Caco-2 (cell line): ENCODE data around the gene COA6. TPM values are rescaled to one million over a fixed set of nuclear protein-coding genes. Genes with fewer than 3 reads are reported as not detected.

Source experiments
- Bru-seq: library from RNA; stranded (reverse); fragments of 400-500 nt; gene quantifications from one replicate; lab custom pipeline; 2021; lab: Mats Ljungman, UMichigan
- BruChase-seq, 2 experiments: library from RNA; stranded (reverse); fragments of 400-500 nt; gene quantifications; one replicate each; lab custom pipeline; 2021; lab: Mats Ljungman, UMichigan
- BruUV-seq: library from RNA; stranded (reverse); fragments of 400-500 nt; replicated peaks from 2 replicates; lab custom pipeline; 2021; lab: Mats Ljungman, UMichigan
- CTCF ChIA-PET: fragments of 300-600 bp; sonication (Branson Sonifier 250); formaldehyde crosslinking; loops from one replicate; lab custom pipeline; 2022; ENCODE audit warnings: antibody characterized with exemption; lab: Charles Lee
- POLR2A ChIA-PET: fragments of 300-600 bp; sonication (Branson Sonifier 250); formaldehyde crosslinking; loops from one replicate; lab custom pipeline; 2022; ENCODE audit warnings: antibody characterized with exemption; lab: Charles Lee
- DNase-seq, 2 experiments: peaks; one replicate each; pipeline versions ENCODE4 v3.0.0 to v3.0.0-alpha.2; 2020 to 2022
- H3K27me3 ChIP-seq: replicated peaks from 2 replicates; pipeline ENCODE4 v1.6.0; 2011; ENCODE audit warnings: low read length; ENCODE audit not compliant: control insufficient read depth, insufficient read depth
- H3K36me3 ChIP-seq: 2 replicates; pipeline ENCODE4 v1.5.1; 2011; ENCODE audit warnings: low read length; ENCODE audit not compliant: control insufficient read depth, insufficient read depth
- H3K4me1 ChIP-seq: fragments of 250-450 bp; sonication (Bioruptor Pico); 2 replicates; pipeline ENCODE4 v1.5.1; 2020; ENCODE audit warnings: mild to moderate bottlenecking
- H3K4me3 ChIP-seq: 2 replicates; pipeline ENCODE4 v1.5.1; 2011; ENCODE audit warnings: low read depth, mild to moderate bottlenecking, control low read depth, low read length
- H3K9me3 ChIP-seq: fragments of 250-450 bp; sonication (Bioruptor Pico); 2 replicates; pipeline ENCODE4 v1.5.1; 2020; ENCODE audit warnings: mild to moderate bottlenecking, moderate library complexity
- H3K27ac Mint-ChIP-seq: one replicate; pipeline ENCODE4 v1.8.0; 2022; ENCODE audit warnings: mixed read lengths; ENCODE audit not compliant: unreplicated experiment
- H3K27me3 Mint-ChIP-seq: one replicate; pipeline ENCODE4 v1.8.0; 2022; ENCODE audit warnings: mixed read lengths; ENCODE audit not compliant: insufficient read depth, unreplicated experiment
- H3K36me3 Mint-ChIP-seq: one replicate; pipeline ENCODE4 v1.8.0; 2022; ENCODE audit warnings: mild to moderate bottlenecking, mixed read lengths; ENCODE audit not compliant: insufficient read depth, unreplicated experiment
- H3K4me1 Mint-ChIP-seq: one replicate; pipeline ENCODE4 v1.8.0; 2022; ENCODE audit warnings: low read depth, mixed read lengths; ENCODE audit not compliant: unreplicated experiment
- H3K4me3 Mint-ChIP-seq: one replicate; pipeline ENCODE4 v1.8.0; 2022; ENCODE audit warnings: mild to moderate bottlenecking, moderate library complexity, mixed read lengths; ENCODE audit not compliant: unreplicated experiment
- H3K9me3 Mint-ChIP-seq: one replicate; pipeline ENCODE4 v1.8.0; 2022; ENCODE audit warnings: mixed read lengths; ENCODE audit not compliant: unreplicated experiment
- intact Hi-C: fragments of 100-400 bp; cut with micrococcal nuclease; formaldehyde crosslinking; loops from one replicate; pipeline ENCODE4 v1.10.0; 2022; ENCODE audit not compliant: unreplicated experiment
- long read RNA-seq: library from polyadenylated mRNA; stranded (forward); transcript quantifications from one replicate; pipeline ENCODE4 v2.0.0, GENCODE V29; 2022
- total RNA-seq: library from RNA; stranded (reverse); gene quantifications from 2 replicates; pipeline ENCODE4 v1.2.3, GENCODE V29; 2022
- TF ChIP-seq, protein P1 (sequence below), 2 experiments: fragments of 200-600 bp in 1 of 2; IDR thresholded peaks; 1 replicate in 1 of 2; 2 replicates in 1 of 2; pipeline versions ENCODE4 v1.5.1 to v1.8.0; 2011 to 2022; ENCODE audit warnings: antibody characterized with exemption in 1 of 2, control low read depth in 1 of 2, inconsistent platforms in 1 of 2, low read depth in 1 of 2, low read length in 1 of 2, mild to moderate bottlenecking in 1 of 2, moderate library complexity in 1 of 2; ENCODE audit not compliant: insufficient read depth in 1 of 2, severe bottlenecking in 1 of 2, unreplicated experiment in 1 of 2

Gene COA6, protein sequence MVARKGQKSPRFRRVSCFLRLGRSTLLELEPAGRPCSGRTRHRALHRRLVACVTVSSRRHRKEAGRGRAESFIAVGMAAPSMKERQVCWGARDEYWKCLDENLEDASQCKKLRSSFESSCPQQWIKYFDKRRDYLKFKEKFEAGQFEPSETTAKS
- total RNA-seq (41.0 and 47.6 TPM in 2 replicates), Bru-seq, nascent RNA (percentile 72 among the genes with signal in this experiment), BruChase-seq, experiment 1, labeled RNA remaining after a 2-hour chase (percentile 66 among the genes with signal in this experiment), BruChase-seq, experiment 2, labeled RNA remaining after a 6-hour chase (percentile 72 among the genes with signal in this experiment)
- long read RNA-seq, transcript COA6-203 (3 exons, 710 nt) = major isoform, 56 of 60 reads
- long read RNA-seq, partial matches to known transcripts = 0 of 60 reads
- long read RNA-seq, other reads (novel, unspliced or antisense) = 1 of 60 reads

DNA sequence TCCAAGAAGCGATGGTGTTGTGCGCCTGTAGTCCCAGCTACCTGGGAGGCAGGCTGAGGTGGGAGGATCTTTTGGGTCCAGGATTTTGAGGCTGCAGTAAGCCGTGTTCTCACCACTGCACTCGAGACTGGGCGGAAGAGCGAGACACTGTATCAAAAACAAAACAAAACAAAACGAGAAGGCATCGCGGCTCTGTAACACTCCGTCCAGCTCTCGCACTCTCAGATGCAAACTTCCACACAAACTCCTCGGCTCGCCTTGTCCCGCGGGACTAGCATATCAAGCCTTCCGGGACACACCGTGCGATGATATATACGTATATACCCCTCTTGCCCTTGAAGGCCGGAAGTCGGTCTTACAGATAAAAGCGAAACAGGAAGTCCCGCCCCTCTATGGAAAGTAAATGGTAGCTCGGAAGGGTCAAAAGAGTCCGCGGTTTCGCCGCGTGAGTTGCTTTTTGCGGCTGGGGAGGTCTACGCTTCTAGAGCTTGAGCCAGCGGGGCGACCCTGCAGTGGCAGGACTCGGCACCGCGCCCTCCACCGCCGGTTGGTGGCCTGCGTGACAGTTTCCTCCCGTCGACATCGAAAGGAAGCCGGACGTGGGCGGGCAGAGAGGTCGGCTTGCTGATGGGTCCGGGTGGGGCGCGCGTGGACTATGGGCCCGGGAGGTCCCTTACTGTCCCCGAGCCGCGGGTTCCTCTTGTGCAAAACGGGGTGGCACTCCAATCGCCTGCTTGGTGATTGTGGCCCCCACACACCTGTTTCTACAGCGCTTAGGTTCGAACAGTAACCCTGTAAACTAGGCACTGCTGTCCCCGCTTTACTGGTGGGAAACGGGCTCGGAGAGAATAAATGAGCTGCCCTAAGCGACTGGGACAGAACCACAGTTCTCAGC lies at the start of gene COA6:
Gene COA6 (plus strand): TSS at position 393 of the 895 bp plus-strand sequence. CDS start 11 bp downstream, at position 404.
- intact Hi-C loops = loop anchor here (2.0 kb wide), 2 partner anchors 17 to 105 kb away; partner anchors contain the start of gene TARBP1
- POLR2A ChIA-PET = interaction anchor here (0.5 to 1.8 kb wide), 7 partner anchors 11 to 603 kb away, joined by 3 to 15 read pairs (median 4); no protein-coding TSS in a partner anchor

DNA sequence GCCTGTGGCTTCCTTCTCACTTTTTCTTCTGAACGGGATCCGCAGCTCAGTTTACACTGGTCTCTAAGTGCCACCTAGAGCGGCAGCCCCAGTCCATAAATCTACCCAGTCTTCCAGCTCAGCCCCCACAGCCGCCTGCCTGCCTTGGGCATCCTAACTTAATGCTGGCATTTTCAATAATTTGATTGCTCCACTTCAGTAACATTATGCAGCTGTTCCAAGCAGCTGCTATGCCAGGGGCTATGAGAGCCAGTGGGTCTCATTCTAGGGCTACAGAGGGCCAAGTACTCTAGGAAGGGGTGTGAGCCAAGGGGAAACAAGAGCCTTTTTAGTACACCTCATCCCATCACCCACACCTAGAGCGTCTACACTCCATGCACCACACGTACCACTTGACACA lies 48.4 kb upstream of the COA6 start:
- Mint-ChIP-seq H3K9me3 (no peaks in the 10 kb centered on the region), H3K27me3 (peaks cover 38% of the 10 kb centered on the region), H3K27ac (no peak overlapping the region), H3K4me3 (no peak overlapping the region), H3K36me3 (no peaks in the 10 kb centered on the region), H3K4me1 (no peaks in the 10 kb centered on the region)
- ChIA-PET CTCF (no interaction called here), POLR2A (no interaction called here)
- TF ChIP-seq, protein P1, sequence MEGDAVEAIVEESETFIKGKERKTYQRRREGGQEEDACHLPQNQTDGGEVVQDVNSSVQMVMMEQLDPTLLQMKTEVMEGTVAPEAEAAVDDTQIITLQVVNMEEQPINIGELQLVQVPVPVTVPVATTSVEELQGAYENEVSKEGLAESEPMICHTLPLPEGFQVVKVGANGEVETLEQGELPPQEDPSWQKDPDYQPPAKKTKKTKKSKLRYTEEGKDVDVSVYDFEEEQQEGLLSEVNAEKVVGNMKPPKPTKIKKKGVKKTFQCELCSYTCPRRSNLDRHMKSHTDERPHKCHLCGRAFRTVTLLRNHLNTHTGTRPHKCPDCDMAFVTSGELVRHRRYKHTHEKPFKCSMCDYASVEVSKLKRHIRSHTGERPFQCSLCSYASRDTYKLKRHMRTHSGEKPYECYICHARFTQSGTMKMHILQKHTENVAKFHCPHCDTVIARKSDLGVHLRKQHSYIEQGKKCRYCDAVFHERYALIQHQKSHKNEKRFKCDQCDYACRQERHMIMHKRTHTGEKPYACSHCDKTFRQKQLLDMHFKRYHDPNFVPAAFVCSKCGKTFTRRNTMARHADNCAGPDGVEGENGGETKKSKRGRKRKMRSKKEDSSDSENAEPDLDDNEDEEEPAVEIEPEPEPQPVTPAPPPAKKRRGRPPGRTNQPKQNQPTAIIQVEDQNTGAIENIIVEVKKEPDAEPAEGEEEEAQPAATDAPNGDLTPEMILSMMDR (IDR thresholded peaks at IDR 0.05; ENCODE audit: insufficient read depth in 1 of 2, low read depth in 1 of 2, low read length in 1 of 2, severe bottlenecking in 1 of 2, unreplicated experiment in 1 of 2) = no peak
- peaks cover 2% of the 10 kb centered on the region; the same call in 1 of the 2 replicates for H3K27me3 ChIP-seq
- intact Hi-C loops = loop anchor here (5.0 kb wide), 1 partner anchor 213 kb away; no protein-coding TSS in a partner anchor
- H3K4me1 ChIP-seq = no peaks in the 10 kb centered on the region
- BruUV-seq = no TSS peak
- H3K4me3 ChIP-seq = no peak overlapping the region
- no peaks in the 10 kb centered on the region for H3K36me3 ChIP-seq
- H3K9me3 ChIP-seq = no peaks in the 10 kb centered on the region
- DNase-seq = no peak

More for the DNA sequence above, at the start of gene COA6:
- H3K27me3 Mint-ChIP-seq = no peaks in the 10 kb centered on the region
- H3K27me3 ChIP-seq = no peaks in the 10 kb centered on the region
- no peaks in the 10 kb centered on the region for H3K9me3 Mint-ChIP-seq
- TF ChIP-seq, protein P1 (IDR thresholded peaks at IDR 0.05; ENCODE audit: insufficient read depth in 1 of 2, low read depth in 1 of 2, low read length in 1 of 2, severe bottlenecking in 1 of 2, unreplicated experiment in 1 of 2) = no peak
- peak within 1 kb of the TSS; percentile 99 for H3K4me3 Mint-ChIP-seq
- BruUV-seq = no TSS peak
- peak; percentile 91 to 95 for DNase-seq
- CTCF ChIA-PET = interaction anchor here (0.6 to 1.8 kb wide), 5 partner anchors 51 to 261 kb away, joined by 3 to 6 read pairs (median 3); no protein-coding TSS in a partner anchor
- H3K4me1 Mint-ChIP-seq = no peaks in the 10 kb centered on the region
- peak within 1 kb of the TSS; percentile 77 for H3K4me3 ChIP-seq
- H3K36me3 ChIP-seq = peaks cover 2% of the 10 kb centered on the region
- H3K9me3 ChIP-seq = no peaks in the 10 kb centered on the region
- 0 out of 2 replicates have a peak, but pooled peaks cover 4% of the 10 kb centered on the region for H3K4me1 ChIP-seq
- peak within 1 kb of the TSS; percentile 97 for H3K27ac Mint-ChIP-seq
- H3K36me3 Mint-ChIP-seq = peaks cover 41% of the 10 kb centered on the region
